Left ventricle myocardium inferior (tissue), 1 donor: ENCODE results near the gene CAPN15. TPM values are rescaled to one million over a fixed set of nuclear protein-coding genes. Genes with fewer than 3 reads are reported as not detected.
A peak's percentile ranks its signal among the peaks of the same experiment; 100 is the strongest.

ENCODE experiments used
- DNase-seq: peaks from one replicate; pipeline ENCODE4 v3.0.0-alpha.2; 2020
- H3K27ac ChIP-seq: fragments of 200-600 bp; replicated peaks from 2 replicates; pipeline ENCODE4 v1.8.0; 2021
- H3K27me3 ChIP-seq: fragments of 200-600 bp; 2 replicates; pipeline ENCODE4 v1.8.0; 2021; ENCODE audit warnings: low read depth
- H3K36me3 ChIP-seq: fragments of 200-600 bp; 2 replicates; pipeline ENCODE4 v1.8.0; 2021
- H3K4me1 ChIP-seq: fragments of 200-600 bp; 2 replicates; pipeline ENCODE4 v1.8.0; 2021
- H3K4me3 ChIP-seq: fragments of 200-600 bp; 2 replicates; pipeline ENCODE4 v1.8.0; 2021; ENCODE audit warnings: mild to moderate bottlenecking, moderate library complexity
- H3K9me3 ChIP-seq: fragments of 200-600 bp; replicated peaks from 2 replicates; pipeline ENCODE4 v1.8.0; 2021
- CTCF ChIP-seq: fragments of 200-600 bp; IDR thresholded peaks from 2 replicates; pipeline ENCODE4 v1.8.0; 2021; ENCODE audit warnings: antibody characterized with exemption, mild to moderate bottlenecking, borderline replicate concordance
- intact Hi-C: fragments of 100-400 bp; cut with micrococcal nuclease; formaldehyde crosslinking; loops from one replicate; pipeline ENCODE4 v1.11.0; 2022
- total RNA-seq: library from RNA; stranded (reverse); fragmentation: NEBNext Ultra II Directional; extraction: Animal tissue kit (Norgen Biotek cat#: 25700); gene quantifications from one replicate; pipeline ENCODE4 v1.2.1, GENCODE V29; 2021
- donor health status: DM: no; HTN: yes; CAD: no; lungs with severe emphysema.

Gene CAPN15
- total RNA-seq, 1 donor from 2014 or later = 17.4 TPM

DNA sequence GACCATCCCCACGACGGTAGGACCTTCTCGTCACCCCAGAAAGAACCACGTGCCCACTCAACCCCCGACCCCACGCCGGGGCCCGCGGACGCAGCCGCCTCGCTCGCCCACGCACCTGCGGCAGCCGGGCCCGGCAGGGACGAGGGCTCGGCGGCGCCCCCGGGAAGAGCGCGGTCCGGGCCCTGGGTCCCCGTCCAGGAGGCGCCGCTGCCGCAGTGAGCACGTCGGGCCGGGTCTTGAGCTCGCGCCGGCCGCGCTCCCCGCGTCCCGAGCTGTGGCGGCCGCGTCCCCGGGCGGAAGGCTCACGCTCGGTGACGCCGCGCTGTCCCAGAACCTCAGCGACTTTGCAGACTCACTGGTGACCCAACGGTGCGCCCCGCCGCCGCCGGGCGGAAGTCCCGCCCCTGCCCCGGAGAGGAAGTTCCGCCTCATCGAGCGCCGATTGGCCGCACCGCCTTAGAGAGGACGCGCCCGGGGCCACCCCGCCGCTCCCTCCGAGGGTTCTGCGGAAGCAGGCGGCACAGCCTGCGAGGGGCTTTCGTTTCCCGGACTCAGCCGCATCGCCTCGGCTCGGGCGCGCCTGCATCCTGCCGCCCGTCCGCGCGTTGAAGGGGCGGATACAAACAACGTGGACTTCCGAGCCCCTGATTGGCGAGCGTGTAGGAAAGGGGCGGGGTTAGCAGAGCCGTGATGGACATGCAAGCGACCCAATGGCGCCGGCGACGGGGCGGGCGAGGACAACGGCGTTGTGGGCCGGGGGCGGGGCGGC is 61.6 kb downstream of the CAPN15 start:
- DNase-seq = peak; percentile 97
- peaks cover 77% of the 10 kb centered on the region for H3K4me1 ChIP-seq
- intact Hi-C loops = no loop called here

GRCh38 chr16:589658-590187 is 62.2 kb downstream of the CAPN15 start, which contains the start of gene RAB40C:
RAB40C (plus strand) TSS chr16:590066; CDS start chr16:590292, 226 bp downstream.
- Histone ChIP-seq H3K4me1 (peaks cover 77% of the 10 kb centered on the region), H3K4me3 (peak within 1 kb of the TSS; percentile 94), H3K27ac (peak within 1 kb of the TSS; percentile 100), H3K9me3 (no peaks in the 10 kb centered on the region), H3K27me3 (no peaks in the 10 kb centered on the region), H3K36me3 (no peaks in the 10 kb centered on the region)
- peak; percentile 99 for DNase-seq
- intact Hi-C loops = no loop called here
- no peak for TF ChIP-seq CTCF

More for the DNA sequence above, 61.6 kb downstream of the CAPN15 start:
- H3K9me3 ChIP-seq = no peaks in the 10 kb centered on the region
- no peaks in the 10 kb centered on the region for H3K27me3 ChIP-seq
- peak overlapping the region; percentile 80 for H3K4me3 ChIP-seq
- no peak for TF ChIP-seq CTCF
- H3K27ac ChIP-seq = peak overlapping the region; percentile 100
- H3K36me3 ChIP-seq = no peaks in the 10 kb centered on the region

GRCh38 chr16:590188-590814 is 62.8 kb downstream of the CAPN15 start:
- peak overlapping the region; percentile 94 for H3K4me3 ChIP-seq
- no peak for DNase-seq
- no peaks in the 10 kb centered on the region for H3K27me3 ChIP-seq
- TF ChIP-seq CTCF = peak; percentile 12
- intact Hi-C loops = no loop called here
- H3K9me3 ChIP-seq = no peaks in the 10 kb centered on the region
- no peaks in the 10 kb centered on the region for H3K36me3 ChIP-seq
- peak overlapping the region; percentile 90 for H3K27ac ChIP-seq
- peaks cover 75% of the 10 kb centered on the region for H3K4me1 ChIP-seq

DNA sequence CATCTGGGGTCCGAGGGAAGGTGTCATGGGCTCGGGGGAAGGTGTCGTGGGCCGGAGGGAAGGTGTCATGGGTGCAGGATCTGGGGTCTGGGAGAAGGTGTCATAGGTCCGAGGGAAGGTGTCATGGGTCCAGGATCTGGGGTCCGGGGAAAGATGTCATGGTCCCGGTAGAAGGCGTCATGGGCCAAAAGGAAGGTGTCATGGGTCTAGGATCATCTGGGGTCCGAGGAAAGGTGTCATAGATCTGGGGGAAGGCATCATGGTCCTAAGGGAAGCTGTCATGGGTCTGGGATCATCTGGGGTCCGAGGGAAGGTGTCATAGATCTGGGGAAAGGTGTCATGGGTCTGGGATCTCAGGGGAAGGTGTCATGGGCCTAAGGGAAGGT is 63.3 kb downstream of the CAPN15 start:
- Histone ChIP-seq H3K9me3 (no peaks in the 10 kb centered on the region), H3K4me3 (peak overlapping the region; percentile 94), H3K4me1 (peaks cover 70% of the 10 kb centered on the region), H3K27ac (no peak overlapping the region), H3K36me3 (no peaks in the 10 kb centered on the region), H3K27me3 (no peaks in the 10 kb centered on the region)
- no peak for TF ChIP-seq CTCF
- intact Hi-C loops = no loop called here
- DNase-seq = no peak

GRCh38 chr16:591231-591630 is 63.7 kb downstream of the CAPN15 start:
- no peak for DNase-seq
- H3K4me1 ChIP-seq = peaks cover 68% of the 10 kb centered on the region
- intact Hi-C loops = no loop called here

More at GRCh38 chr16:591231-591630, 63.7 kb downstream of the CAPN15 start:
- no peaks in the 10 kb centered on the region for H3K9me3 ChIP-seq
- H3K27me3 ChIP-seq = no peaks in the 10 kb centered on the region
- H3K36me3 ChIP-seq = peaks cover 1% of the 10 kb centered on the region
- TF ChIP-seq CTCF = no peak
- no peak overlapping the region for H3K27ac ChIP-seq
- peak overlapping the region; percentile 94 for H3K4me3 ChIP-seq
